ENCODE results near the gene CYBRD1. TPM values are rescaled to one million over a fixed set of nuclear protein-coding genes. Genes with fewer than 3 reads are reported as not detected.
"Not testable (repeated sequence)": the region's sequence is repeated elsewhere in the genome, so short reads cannot be mapped to it uniquely, and the experiment has no call there.

CYBRD1 gene
- total RNA-seq, 1 donor from 2014 or later, result 48.4 TPM

DNA sequence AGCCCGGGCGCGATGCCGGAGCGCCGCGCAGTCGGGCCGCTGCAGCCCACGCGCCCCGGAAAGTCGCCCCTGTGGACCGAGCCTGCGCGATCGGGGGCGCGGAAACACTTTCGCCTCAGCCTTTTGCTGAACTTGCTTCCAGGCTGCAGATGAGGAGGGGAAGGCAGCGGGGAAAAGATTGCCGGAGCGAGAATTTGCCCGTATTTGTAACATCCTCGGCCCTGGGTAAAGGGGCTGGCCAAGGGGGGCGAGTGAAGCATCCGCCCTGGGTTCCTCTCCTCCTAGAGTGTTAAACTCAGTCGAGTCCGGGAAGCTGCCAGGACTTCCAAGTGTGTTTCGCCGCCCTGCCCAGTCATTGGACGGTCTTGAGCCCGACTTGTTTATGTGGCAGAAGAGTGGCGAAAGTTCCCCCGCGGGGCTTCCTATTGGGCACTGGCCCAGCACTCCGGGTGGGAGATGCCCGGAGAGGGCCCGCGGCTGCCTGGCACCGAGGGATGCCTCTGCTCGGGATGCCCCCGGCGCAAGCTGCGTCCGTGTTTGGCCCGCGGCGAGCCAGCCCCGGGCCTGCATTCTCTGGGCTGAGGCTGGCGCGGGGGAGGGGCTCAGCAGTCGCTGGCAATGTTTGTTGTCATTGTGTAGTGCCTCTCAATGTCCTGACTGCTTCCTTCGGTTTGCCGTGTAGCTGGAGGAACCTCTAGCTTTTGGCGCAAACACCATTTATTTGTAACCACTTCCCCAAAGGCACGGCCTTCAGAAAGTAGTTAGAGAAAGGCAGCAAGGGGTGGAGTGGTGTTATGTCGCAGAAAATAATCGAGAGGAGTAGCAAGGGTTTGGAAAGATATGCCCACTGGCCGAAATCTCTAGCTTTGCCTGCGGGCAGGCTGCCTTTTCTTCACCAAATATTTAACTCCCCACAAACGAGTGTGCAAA is 1.1 kb downstream of the CYBRD1 start:
- Histone ChIP-seq H3K4me1 (peaks cover 52% of the 10 kb centered on the region), H3K36me3 (no peaks in the 10 kb centered on the region), H3K27me3 (ENCODE audit: low read depth) (no peaks in the 10 kb centered on the region), H3K9me3 (replicated peaks) (no peaks in the 10 kb centered on the region), H3K27ac (replicated peaks) (peak overlapping the region; percentile 95), H3K4me3 (peak overlapping the region; percentile 86)
- TF ChIP-seq, protein P1, sequence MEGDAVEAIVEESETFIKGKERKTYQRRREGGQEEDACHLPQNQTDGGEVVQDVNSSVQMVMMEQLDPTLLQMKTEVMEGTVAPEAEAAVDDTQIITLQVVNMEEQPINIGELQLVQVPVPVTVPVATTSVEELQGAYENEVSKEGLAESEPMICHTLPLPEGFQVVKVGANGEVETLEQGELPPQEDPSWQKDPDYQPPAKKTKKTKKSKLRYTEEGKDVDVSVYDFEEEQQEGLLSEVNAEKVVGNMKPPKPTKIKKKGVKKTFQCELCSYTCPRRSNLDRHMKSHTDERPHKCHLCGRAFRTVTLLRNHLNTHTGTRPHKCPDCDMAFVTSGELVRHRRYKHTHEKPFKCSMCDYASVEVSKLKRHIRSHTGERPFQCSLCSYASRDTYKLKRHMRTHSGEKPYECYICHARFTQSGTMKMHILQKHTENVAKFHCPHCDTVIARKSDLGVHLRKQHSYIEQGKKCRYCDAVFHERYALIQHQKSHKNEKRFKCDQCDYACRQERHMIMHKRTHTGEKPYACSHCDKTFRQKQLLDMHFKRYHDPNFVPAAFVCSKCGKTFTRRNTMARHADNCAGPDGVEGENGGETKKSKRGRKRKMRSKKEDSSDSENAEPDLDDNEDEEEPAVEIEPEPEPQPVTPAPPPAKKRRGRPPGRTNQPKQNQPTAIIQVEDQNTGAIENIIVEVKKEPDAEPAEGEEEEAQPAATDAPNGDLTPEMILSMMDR (IDR thresholded peaks at IDR 0.05; ENCODE audit: borderline replicate concordance), result no peak
- DNase-seq, result peak; percentile 79
- intact Hi-C loops (cut with micrococcal nuclease), result no loop called here

DNA sequence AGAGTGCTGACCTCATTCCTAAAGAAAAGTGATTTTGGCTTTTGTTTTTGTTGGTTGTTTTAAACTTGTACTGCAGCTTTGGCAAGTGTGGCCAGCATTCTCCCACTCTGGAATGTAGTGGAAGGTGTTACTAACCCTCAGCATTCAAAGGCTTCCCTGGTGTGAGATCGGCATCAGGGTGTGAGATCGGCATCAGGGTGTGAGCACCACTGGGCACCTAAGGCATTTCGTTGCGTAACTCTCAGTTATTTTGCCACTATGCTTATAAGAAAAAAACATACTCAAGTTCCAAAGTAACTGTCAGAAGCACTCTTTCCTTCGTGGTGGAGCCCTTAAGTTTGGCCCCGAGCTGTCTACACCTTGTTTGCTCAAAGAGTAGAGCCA is 1.7 kb downstream of the CYBRD1 start:
- TF ChIP-seq, protein P1 (IDR thresholded peaks at IDR 0.05; ENCODE audit: borderline replicate concordance), result no peak
- intact Hi-C loops (cut with micrococcal nuclease), result no loop called here

GRCh38 chr2:171529914-171530313 is 7.6 kb downstream of the CYBRD1 start:
- no peak for DNase-seq
- no peak overlapping the region for H3K4me3 ChIP-seq
- no peaks in the 10 kb centered on the region for H3K9me3 ChIP-seq (replicated peaks)
- TF ChIP-seq, protein P1 (IDR thresholded peaks at IDR 0.05; ENCODE audit: borderline replicate concordance), result peak; percentile 48
- no peaks in the 10 kb centered on the region for H3K27me3 ChIP-seq (ENCODE audit: low read depth)
- H3K36me3 ChIP-seq, result no peaks in the 10 kb centered on the region
- H3K4me1 ChIP-seq, result peaks cover 25% of the 10 kb centered on the region
- intact Hi-C loops (cut with micrococcal nuclease), result no loop called here
- no peak overlapping the region for H3K27ac ChIP-seq (replicated peaks)

More for the DNA sequence above, 1.7 kb downstream of the CYBRD1 start:
- Histone ChIP-seq H3K36me3 (no peaks in the 10 kb centered on the region), H3K4me1 (peaks cover 52% of the 10 kb centered on the region), H3K27ac (replicated peaks) (peak overlapping the region; percentile 95), H3K27me3 (ENCODE audit: low read depth) (no peaks in the 10 kb centered on the region), H3K4me3 (peak overlapping the region; percentile 86), H3K9me3 (replicated peaks) (no peaks in the 10 kb centered on the region)
- no peak for DNase-seq

GRCh38 chr2:171530378-171530777 is 8.1 kb downstream of the CYBRD1 start:
- no peaks in the 10 kb centered on the region for H3K36me3 ChIP-seq
- TF ChIP-seq, protein P1 (IDR thresholded peaks at IDR 0.05; ENCODE audit: borderline replicate concordance), result no peak
- no peak overlapping the region for H3K4me3 ChIP-seq
- no peaks in the 10 kb centered on the region for H3K27me3 ChIP-seq (ENCODE audit: low read depth)
- DNase-seq, result no peak
- no peaks in the 10 kb centered on the region for H3K9me3 ChIP-seq (replicated peaks)
- intact Hi-C loops (cut with micrococcal nuclease), result no loop called here
- peaks cover 23% of the 10 kb centered on the region for H3K4me1 ChIP-seq
- H3K27ac ChIP-seq (replicated peaks), result no peak overlapping the region

- Histone ChIP-seq H3K4me1 (peaks cover 23% of the 10 kb centered on the region), H3K27ac (replicated peaks) (peak overlapping the region; percentile 16)
- H3K9me3 ChIP-seq (replicated peaks); DNase-seq; H3K36me3 ChIP-seq; intact Hi-C loops (cut with micrococcal nuclease); H3K27me3 ChIP-seq (ENCODE audit: low read depth); H3K4me3 ChIP-seq: not testable (repeated sequence)
Observed at GRCh38 chr2:171530859-171531258, 8.6 kb downstream of the CYBRD1 start.

GRCh38 chr2:171531291-171531690 is 9.0 kb downstream of the CYBRD1 start:
- H3K27ac ChIP-seq (replicated peaks), result peak overlapping the region; percentile 16
- intact Hi-C loops (cut with micrococcal nuclease), result no loop called here
- DNase-seq, result no peak
- no peaks in the 10 kb centered on the region for H3K9me3 ChIP-seq (replicated peaks)
- H3K36me3 ChIP-seq, result no peaks in the 10 kb centered on the region
- TF ChIP-seq, protein P1 (IDR thresholded peaks at IDR 0.05; ENCODE audit: borderline replicate concordance), result no peak
- no peak overlapping the region for H3K4me3 ChIP-seq
- H3K27me3 ChIP-seq (ENCODE audit: low read depth), result no peaks in the 10 kb centered on the region
- peaks cover 23% of the 10 kb centered on the region for H3K4me1 ChIP-seq
